Measurements from ENCODE around the gene GTF2IRD1. TPM values are rescaled to one million over a fixed set of nuclear protein-coding genes. Genes with fewer than 3 reads are reported as not detected.

The GTF2IRD1 gene
- total and polyA plus RNA-seq, 10 donors, result 2.4 to 6.6 (median 3.6) TPM

GRCh38 chr7:74518654-74519053 lies 64.9 kb downstream of the GTF2IRD1 start:
- Histone ChIP-seq H3K4me3 (no peak overlapping the region), H3K27ac (no peak overlapping the region), H3K4me1 (no peaks in the 10 kb centered on the region), H3K36me3 (peaks cover 0 to 27% (median 4%) of the 10 kb centered on the region in 6 donors), H3K27me3 (replicated peaks in 1 of 7) (no peaks in the 10 kb centered on the region), H3K9me3 (peaks cover 0 to 17% (median 12%) of the 10 kb centered on the region in 8 donors)
- TF ChIP-seq, protein P1, sequence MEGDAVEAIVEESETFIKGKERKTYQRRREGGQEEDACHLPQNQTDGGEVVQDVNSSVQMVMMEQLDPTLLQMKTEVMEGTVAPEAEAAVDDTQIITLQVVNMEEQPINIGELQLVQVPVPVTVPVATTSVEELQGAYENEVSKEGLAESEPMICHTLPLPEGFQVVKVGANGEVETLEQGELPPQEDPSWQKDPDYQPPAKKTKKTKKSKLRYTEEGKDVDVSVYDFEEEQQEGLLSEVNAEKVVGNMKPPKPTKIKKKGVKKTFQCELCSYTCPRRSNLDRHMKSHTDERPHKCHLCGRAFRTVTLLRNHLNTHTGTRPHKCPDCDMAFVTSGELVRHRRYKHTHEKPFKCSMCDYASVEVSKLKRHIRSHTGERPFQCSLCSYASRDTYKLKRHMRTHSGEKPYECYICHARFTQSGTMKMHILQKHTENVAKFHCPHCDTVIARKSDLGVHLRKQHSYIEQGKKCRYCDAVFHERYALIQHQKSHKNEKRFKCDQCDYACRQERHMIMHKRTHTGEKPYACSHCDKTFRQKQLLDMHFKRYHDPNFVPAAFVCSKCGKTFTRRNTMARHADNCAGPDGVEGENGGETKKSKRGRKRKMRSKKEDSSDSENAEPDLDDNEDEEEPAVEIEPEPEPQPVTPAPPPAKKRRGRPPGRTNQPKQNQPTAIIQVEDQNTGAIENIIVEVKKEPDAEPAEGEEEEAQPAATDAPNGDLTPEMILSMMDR (IDR thresholded peaks at IDR 0.05 in 8 of 11, conservative IDR thresholded peaks at IDR 0.05 in 3 of 11), result no peak
- TF ChIP-seq POLR2A (IDR thresholded peaks at IDR 0.05), result no peak
- TF ChIP-seq POLR2AphosphoS5 (IDR thresholded peaks at IDR 0.05), result no peak
- 82 to 89% (median 83%) methylated on average over 2 of the region's 2 CpGs for whole genome bisulfite sequencing, 5 donors
- intact Hi-C loops (cut with DNase I; ENCODE audit: low total_unique reads), result no loop called here
- DNase-seq, result no peak

DNA sequence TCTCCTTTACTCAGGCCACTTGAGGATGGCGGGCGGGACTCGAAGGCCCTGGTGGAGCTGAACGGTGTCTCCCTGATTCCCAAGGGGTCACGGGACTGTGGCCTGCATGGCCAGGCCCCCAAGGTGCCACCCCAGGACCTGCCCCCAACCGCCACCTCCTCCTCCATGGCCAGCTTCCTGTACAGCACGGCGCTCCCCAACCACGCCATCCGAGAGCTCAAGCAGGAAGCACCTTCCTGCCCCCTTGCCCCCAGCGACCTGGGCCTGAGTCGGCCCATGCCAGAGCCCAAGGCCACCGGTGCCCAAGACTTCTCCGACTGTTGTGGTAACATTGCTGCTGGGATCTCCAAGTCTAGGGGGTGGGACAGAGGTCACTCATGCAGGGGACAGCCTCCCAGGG lies 65.7 kb downstream of the GTF2IRD1 start:
- 85 to 92% (median 91%) methylated on average over 8 to 14 of the region's 14 CpGs for WGBS, 5 donors
- Histone ChIP-seq H3K27ac (no peak overlapping the region), H3K9me3 (peaks cover 0 to 17% (median 12%) of the 10 kb centered on the region in 8 donors), H3K27me3 (replicated peaks in 1 of 7) (no peaks in the 10 kb centered on the region), H3K36me3 (peaks cover 0 to 31% (median 4%) of the 10 kb centered on the region in 6 donors), H3K4me1 (no peaks in the 10 kb centered on the region), H3K4me3 (no peak overlapping the region)
- intact Hi-C loops (cut with DNase I; ENCODE audit: low total_unique reads), result no loop called here
- TF ChIP-seq, protein P1 (IDR thresholded peaks at IDR 0.05 in 8 of 11, conservative IDR thresholded peaks at IDR 0.05 in 3 of 11), result no peak
- no peak for TF ChIP-seq POLR2A (IDR thresholded peaks at IDR 0.05)
- no peak for TF ChIP-seq POLR2AphosphoS5 (IDR thresholded peaks at IDR 0.05)
- no peak for DNase-seq

GRCh38 chr7:74521855-74522254 lies 68.1 kb downstream of the GTF2IRD1 start:
- Histone ChIP-seq H3K27ac (no peak overlapping the region), H3K4me1 (no peaks in the 10 kb centered on the region), H3K9me3 (peaks cover 0 to 17% (median 12%) of the 10 kb centered on the region in 8 donors), H3K27me3 (replicated peaks in 1 of 7) (no peaks in the 10 kb centered on the region), H3K36me3 (peaks cover 0 to 21% (median 4%) of the 10 kb centered on the region in 6 donors), H3K4me3 (no peak overlapping the region)
- TF ChIP-seq POLR2A (IDR thresholded peaks at IDR 0.05) (no peak), POLR2AphosphoS5 (IDR thresholded peaks at IDR 0.05) (no peak)
- TF ChIP-seq, protein P1 (IDR thresholded peaks at IDR 0.05 in 8 of 11, conservative IDR thresholded peaks at IDR 0.05 in 3 of 11), result no peak
- DNase-seq, result no peak
- WGBS, 5 donors, result 93 to 98% (median 95%) methylated on average over 10 of the region's 10 CpGs
- intact Hi-C loops (cut with DNase I; ENCODE audit: low total_unique reads), result no loop called here

- Histone ChIP-seq H3K27me3 (replicated peaks in 1 of 7) (no peaks in the 10 kb centered on the region), H3K4me1 (no peaks in the 10 kb centered on the region), H3K36me3 (peaks cover 0 to 21% (median 4%) of the 10 kb centered on the region in 6 donors), H3K27ac (no peak overlapping the region), H3K9me3 (peaks cover 0 to 17% (median 12%) of the 10 kb centered on the region in 8 donors), H3K4me3 (no peak overlapping the region)
- 96 to 100% (median 100%) methylated on average over 1 of the region's 1 CpG for WGBS, 5 donors
- no peak for DNase-seq
- intact Hi-C loops (cut with DNase I; ENCODE audit: low total_unique reads), result no loop called here
- TF ChIP-seq, protein P1 (IDR thresholded peaks at IDR 0.05 in 8 of 11, conservative IDR thresholded peaks at IDR 0.05 in 3 of 11), result no peak
- TF ChIP-seq POLR2A (IDR thresholded peaks at IDR 0.05), result no peak
- TF ChIP-seq POLR2AphosphoS5 (IDR thresholded peaks at IDR 0.05), result no peak
Observed at GRCh38 chr7:74522281-74522905, 68.7 kb downstream of the GTF2IRD1 start.

All from spleen (tissue), 11 donors.